Liver (tissue), 9 donors: ENCODE data around the gene THBS1. TPM values are rescaled to one million over a fixed set of nuclear protein-coding genes. Genes with fewer than 3 reads are reported as not detected.

Source experiments
- DNase-seq: peaks from one replicate; pipeline ENCODE4 v3.0.0-alpha.2; 2017; ENCODE audit warnings: low spot score
- H3K27ac ChIP-seq, 2 donors: one replicate each; pipeline ENCODE4 v1.7.0; 2013; ENCODE audit warnings: inconsistent platforms in 2 of 2, low read length in 2 of 2, control low read depth in 1 of 2, low read depth in 1 of 2, mild to moderate bottlenecking in 1 of 2
- H3K27me3 ChIP-seq, 4 donors: one replicate each; pipeline versions ENCODE4 v1.6.1 to v1.7.0; 2013; ENCODE audit warnings: low read length in 3 of 4, inconsistent platforms in 1 of 4, mild to moderate bottlenecking in 1 of 4, moderate library complexity in 1 of 4; ENCODE audit not compliant: control insufficient read depth in 4 of 4, insufficient read depth in 4 of 4
- H3K36me3 ChIP-seq, 4 donors: one replicate each; pipeline versions ENCODE4 v1.6.1 to v1.7.0; 2013; ENCODE audit warnings: low read length in 3 of 4, mild to moderate bottlenecking in 3 of 4, low read depth in 1 of 4, moderate library complexity in 1 of 4; ENCODE audit not compliant: control insufficient read depth in 4 of 4, insufficient read depth in 3 of 4
- H3K4me1 ChIP-seq, 4 donors: one replicate each; pipeline versions ENCODE4 v1.6.1 to v1.7.0; 2013; ENCODE audit warnings: low read length in 3 of 4, mild to moderate bottlenecking in 3 of 4, moderate library complexity in 1 of 4; ENCODE audit not compliant: control insufficient read depth in 4 of 4, insufficient read depth in 4 of 4
- H3K4me3 ChIP-seq, 3 donors: one replicate each; pipeline versions ENCODE4 v1.6.1 to v1.7.0; 2013; ENCODE audit warnings: low read length in 3 of 3, control low read depth in 1 of 3, low read depth in 1 of 3, mild to moderate bottlenecking in 1 of 3
- H3K9ac ChIP-seq, 2 donors: one replicate each; pipeline ENCODE4 v1.7.0; 2013; ENCODE audit warnings: low read length in 2 of 2, mild to moderate bottlenecking in 2 of 2, moderate library complexity in 2 of 2, control low read depth in 1 of 2, low read depth in 1 of 2
- H3K9me3 ChIP-seq, 4 donors: one replicate each; pipeline versions ENCODE4 v1.6.1 to v1.7.0; 2013; ENCODE audit warnings: low read length in 3 of 4; ENCODE audit not compliant: control insufficient read depth in 4 of 4
- CTCF ChIP-seq: fragments of 150-350 bp; IDR thresholded peaks from 2 replicates; pipeline ENCODE4 v1.5.1; 2017; ENCODE audit warnings: improper control_type of control experiment, low read depth, low read length; ENCODE audit not compliant: missing input control
- EGR1 ChIP-seq, 2 donors: IDR thresholded peaks; 2 replicates each; pipeline ENCODE4 v1.6.1; 2016 to 2018; ENCODE audit warnings: antibody characterized with exemption in 2 of 2, low read depth in 2 of 2
- FOXA2 ChIP-seq: IDR thresholded peaks from 2 replicates; pipeline ENCODE4 v1.6.1; 2016; ENCODE audit warnings: antibody characterized with exemption
- GABPA ChIP-seq, 2 donors: IDR thresholded peaks in 1 of 2; conservative IDR thresholded peaks in 1 of 2; 2 replicates each; pipeline ENCODE4 v1.6.1; 2016; ENCODE audit warnings: antibody characterized with exemption in 2 of 2, mild to moderate bottlenecking in 1 of 2, moderate library complexity in 1 of 2
- HNF4A ChIP-seq, 2 donors: conservative IDR thresholded peaks; 2 replicates each; pipeline ENCODE4 v1.6.1; 2016; ENCODE audit warnings: antibody characterized with exemption in 2 of 2, mild to moderate bottlenecking in 2 of 2
- HNF4G ChIP-seq: IDR thresholded peaks from 2 replicates; pipeline ENCODE4 v1.6.1; 2016; ENCODE audit warnings: antibody characterized with exemption
- JUND ChIP-seq, 2 donors: IDR thresholded peaks; 2 replicates each; pipeline ENCODE4 v1.6.1; 2016; ENCODE audit warnings: antibody characterized with exemption in 2 of 2
- MAX ChIP-seq: IDR thresholded peaks from 2 replicates; pipeline ENCODE4 v1.6.1; 2016; ENCODE audit warnings: antibody characterized with exemption
- RAD21 ChIP-seq, 2 donors: IDR thresholded peaks; 2 replicates each; pipeline ENCODE4 v1.6.1; 2016; ENCODE audit warnings: antibody characterized with exemption in 2 of 2, mild to moderate bottlenecking in 2 of 2
- REST ChIP-seq: IDR thresholded peaks from 2 replicates; pipeline ENCODE4 v1.6.1; 2016; ENCODE audit warnings: antibody characterized with exemption, mild to moderate bottlenecking
- RXRA ChIP-seq, 2 donors: IDR thresholded peaks; 2 replicates each; pipeline ENCODE4 v1.6.1; 2017 to 2018; ENCODE audit warnings: antibody characterized with exemption in 2 of 2, mild to moderate bottlenecking in 1 of 2
- SP1 ChIP-seq: IDR thresholded peaks from 2 replicates; pipeline ENCODE4 v1.6.1; 2018; ENCODE audit warnings: antibody characterized with exemption, mild to moderate bottlenecking
- TAF1 ChIP-seq: conservative IDR thresholded peaks from 2 replicates; pipeline ENCODE4 v1.6.1; 2016; ENCODE audit warnings: antibody characterized with exemption, mild to moderate bottlenecking
- YY1 ChIP-seq: IDR thresholded peaks from 2 replicates; pipeline ENCODE4 v1.6.1; 2016; ENCODE audit warnings: antibody characterized with exemption, mild to moderate bottlenecking
- WGBS: extraction: QIAGEN DNeasy Blood & Tissue Kit; methylation state at CpG from one replicate; pipeline ENCODE4 v1.1.7; 2013; 5-methylcytosine and 5-hydroxymethylcytosine counted together
- polyA plus RNA-seq, 2 donors: library from polyadenylated mRNA; stranded (reverse) in 1 of 2; unstranded in 1 of 2; fragments of 200-250 nt in 1 of 2; fragments of >200 nt in 1 of 2; fragmentation: Nextera tagmentation in 1 of 2; extraction: Ambion mirVana in 1 of 2; gene quantifications; one replicate each; pipeline versions ENCODE4 v1.2.1 to v1.2.3, GENCODE V29; 2013 to 2015
- total RNA-seq, 2 donors: library from RNA; depleted of rRNA; stranded (reverse); fragments of >200 nt; gene quantifications; one replicate each; pipeline ENCODE4 v1.2.3, GENCODE V29; 2014
- TF ChIP-seq, protein P1 (sequence below): IDR thresholded peaks from 2 replicates; pipeline ENCODE4 v1.6.1; 2016; ENCODE audit warnings: antibody characterized with exemption
- donor health status: healthy.
- donor health status: healthy.
- donor health status: healthy.
- donor health status: healthy.
- donor health status: healthy.

THBS1 gene
- total and polyA plus RNA-seq, 4 donors = 8.9 to 73.6 (median 22.6) TPM

DNA sequence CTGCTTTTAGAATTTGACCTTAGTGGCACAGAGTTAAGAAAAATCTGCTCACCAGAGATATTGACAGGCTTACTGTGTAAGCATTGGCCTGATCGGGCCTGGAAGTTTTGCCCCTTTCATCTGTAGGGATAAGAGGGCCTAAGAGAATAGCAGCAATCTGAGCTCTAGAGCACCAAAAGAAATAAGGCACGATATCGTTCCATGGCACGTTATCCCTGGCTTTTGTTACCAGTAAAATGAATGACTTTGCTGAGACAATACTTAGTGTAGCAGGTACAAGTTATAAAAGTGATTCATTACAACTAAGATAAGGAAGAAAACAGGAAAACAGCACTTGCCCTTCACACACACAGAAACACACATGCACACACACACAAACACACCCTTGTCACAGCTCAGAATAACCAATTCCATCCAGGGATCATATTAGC is 5.0 kb downstream of the THBS1 start:
- Histone ChIP-seq H3K27me3 (no peaks in the 10 kb centered on the region), H3K36me3 (peaks cover 0 to 60% (median 22%) of the 10 kb centered on the region in 4 donors), H3K9me3 (no peaks in the 10 kb centered on the region), H3K27ac (no peak overlapping the region), H3K4me3 (no peak overlapping the region), H3K4me1 (peaks cover 6 to 55% (median 35%) of the 10 kb centered on the region in 4 donors), H3K9ac (no peak overlapping the region)
- DNase-seq = no peak
- WGBS = 80% methylated on average over 4 of the region's 4 CpGs
- TF ChIP-seq SP1 = no peak
- TF ChIP-seq RXRA (IDR thresholded peaks at IDR 0.05) = no peak
- TF ChIP-seq HNF4A (conservative IDR thresholded peaks at IDR 0.05) = no peak
- TF ChIP-seq FOXA2 = no peak
- no peak for TF ChIP-seq RAD21 (IDR thresholded peaks at IDR 0.05)
- TF ChIP-seq JUND (IDR thresholded peaks at IDR 0.05) = no peak
- TF ChIP-seq YY1 = no peak
- TF ChIP-seq TAF1 = no peak
- no peak for TF ChIP-seq MAX
- no peak for TF ChIP-seq GABPA (IDR thresholded peaks at IDR 0.05 in 1 of 2, conservative IDR thresholded peaks at IDR 0.05 in 1 of 2)
- TF ChIP-seq, protein P1, sequence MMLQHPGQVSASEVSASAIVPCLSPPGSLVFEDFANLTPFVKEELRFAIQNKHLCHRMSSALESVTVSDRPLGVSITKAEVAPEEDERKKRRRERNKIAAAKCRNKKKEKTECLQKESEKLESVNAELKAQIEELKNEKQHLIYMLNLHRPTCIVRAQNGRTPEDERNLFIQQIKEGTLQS = no peak
- no peak for TF ChIP-seq HNF4G
- no peak for TF ChIP-seq CTCF
- TF ChIP-seq REST = no peak
- TF ChIP-seq EGR1 (IDR thresholded peaks at IDR 0.05; ENCODE audit: low read depth in 2 of 2) = no peak

GRCh38 chr15:39586387-39587095 is 5.7 kb downstream of the THBS1 start:
- WGBS = 49% methylated on average over 10 of the region's 10 CpGs
- peaks cover 0 to 67% (median 24%) of the 10 kb centered on the region in 4 donors for H3K36me3 ChIP-seq
- no peak for DNase-seq
- TF ChIP-seq EGR1 (IDR thresholded peaks at IDR 0.05; ENCODE audit: low read depth in 2 of 2) (no peak), RXRA (IDR thresholded peaks at IDR 0.05) (peak in 1 of 2 donors; percentile 23)
- H3K9ac ChIP-seq = no peak overlapping the region
- no peaks in the 10 kb centered on the region for H3K27me3 ChIP-seq
- H3K4me3 ChIP-seq = no peak overlapping the region
- no peaks in the 10 kb centered on the region for H3K9me3 ChIP-seq
- H3K4me1 ChIP-seq = peaks cover 2 to 49% (median 29%) of the 10 kb centered on the region in 4 donors
- H3K27ac ChIP-seq = no peak overlapping the region
